K562 (cell line): Measurements from ENCODE around the gene TTLL11. TPM values are rescaled to one million over a fixed set of nuclear protein-coding genes. Genes with fewer than 3 reads are reported as not detected.

Experiments used
- ATAC-seq: fragments of 200-7000 bp; cut with Tn5 transposase; 3 replicates; pipeline ENCODE4 v1.9.1; 2020; ENCODE audit warnings: moderate library complexity
- BruUV-seq: library from RNA; stranded (reverse); fragments of 400-500 nt; replicated peaks from 2 replicates; lab custom pipeline; 2021; lab: Mats Ljungman, UMichigan
- CTCF ChIA-PET: fragments of 300-600 bp; formaldehyde crosslinking; extraction: SDS; loops from one replicate; lab custom pipeline; 2021; ENCODE audit warnings: low intra/inter-chr PET ratio; lab: Yijun Ruan, JAX
- POLR2A ChIA-PET: fragments of 300-600, 350-650 bp; sonication (Branson Sonifier 250); formaldehyde crosslinking; extraction: SDS; loops from one replicate; lab custom pipeline; 2021; ENCODE audit warnings: antibody characterized with exemption, inconsistent platforms; lab: Yijun Ruan, JAX
- DNase-seq, 4 experiments: peaks; one replicate each; pipeline versions ENCODE4 v3.0.0 to v3.0.0-alpha.2; 2011 to 2018; ENCODE audit warnings: low spot score in 3 of 4, mixed read lengths in 3 of 4; ENCODE audit errors: extremely low read depth in 1 of 4
- FAIRE-seq: peaks from 2 replicates; lab custom pipeline; 2011; peaks lifted over from hg19 to GRCh38; lab: Jason Lieb, UNC
- H2AFZ ChIP-seq: 2 replicates; pipeline ENCODE4 v1.6.0; 2011; ENCODE audit warnings: low read depth, low read length, control low read depth, inconsistent platforms
- H3K27ac ChIP-seq: fragments of 200-600 bp; 3 replicates; pipeline ENCODE4 v1.8.0; 2011; ENCODE audit warnings: low read depth, mild to moderate bottlenecking, control low read depth, inconsistent platforms, low read length, moderate library complexity, mixed read lengths; ENCODE audit errors: extremely low read depth
- H3K27me3 ChIP-seq, 2 experiments: fragments of 300-600 bp in 1 of 2; 2 replicates in 1 of 2; 3 replicates in 1 of 2; pipeline versions ENCODE4 v1.6.0 to v1.8.0; 2011; ENCODE audit warnings: inconsistent platforms in 2 of 2, low read length in 2 of 2, mild to moderate bottlenecking in 1 of 2, mixed read lengths in 1 of 2, moderate library complexity in 1 of 2; ENCODE audit not compliant: control insufficient read depth in 2 of 2, insufficient read depth in 2 of 2
- H3K36me3 ChIP-seq: fragments of 300-600 bp; 3 replicates; pipeline ENCODE4 v1.8.0; 2011; ENCODE audit warnings: mild to moderate bottlenecking, low read length, inconsistent platforms; ENCODE audit not compliant: control insufficient read depth, insufficient read depth
- H3K4me1 ChIP-seq, 2 experiments: fragments of 200-600 bp in 1 of 2; replicated peaks in 1 of 2; 2 replicates in 1 of 2; 3 replicates in 1 of 2; pipeline versions ENCODE4 v1.5.1 to v1.8.0; 2011; ENCODE audit warnings: inconsistent platforms in 2 of 2, low read length in 2 of 2, mild to moderate bottlenecking in 1 of 2, mixed read lengths in 1 of 2, moderate library complexity in 1 of 2; ENCODE audit not compliant: control insufficient read depth in 2 of 2, insufficient read depth in 2 of 2
- H3K4me2 ChIP-seq: 2 replicates; pipeline ENCODE4 v1.6.1; 2011; ENCODE audit warnings: low read length, control low read depth, inconsistent platforms, mixed read lengths; ENCODE audit not compliant: insufficient read depth
- H3K4me3 ChIP-seq: fragments of 200-600 bp; sonication (generic), shearing (Covaris generic); 2 replicates; pipeline ENCODE4 v1.5.1; 2016; ENCODE audit warnings: control low read depth, inconsistent platforms
- H3K79me2 ChIP-seq: fragments of 200-600 bp; 3 replicates; pipeline ENCODE4 v1.8.0; 2011; ENCODE audit warnings: low read length, inconsistent platforms; ENCODE audit not compliant: control insufficient read depth, insufficient read depth
- H3K9ac ChIP-seq, 2 experiments: 2 replicates each; pipeline versions ENCODE4 v1.6.0 to v1.6.1; 2011; ENCODE audit warnings: low read depth in 2 of 2, low read length in 2 of 2, control low read depth in 1 of 2, inconsistent platforms in 1 of 2, mild to moderate bottlenecking in 1 of 2, mixed read lengths in 1 of 2; ENCODE audit not compliant: insufficient read depth in 1 of 2
- H3K9me1 ChIP-seq: one replicate; pipeline ENCODE4 v1.6.0; 2011; ENCODE audit warnings: inconsistent platforms, mild to moderate bottlenecking, low read length, moderate library complexity; ENCODE audit not compliant: control insufficient read depth, insufficient read depth
- H3K9me3 ChIP-seq: replicated peaks from 2 replicates; pipeline ENCODE4 v1.5.1; 2011; ENCODE audit warnings: low read depth, low read length, inconsistent platforms; ENCODE audit not compliant: control insufficient read depth, insufficient read depth
- H4K20me1 ChIP-seq: replicated peaks from 2 replicates; pipeline ENCODE4 v1.6.1; 2011; ENCODE audit warnings: low read length, inconsistent platforms, mixed read lengths; ENCODE audit not compliant: control insufficient read depth, insufficient read depth
- CREBBP ChIP-seq: IDR thresholded peaks from one replicate; pipeline ENCODE4 v1.6.1; 2012; ENCODE audit warnings: low read depth, mild to moderate bottlenecking, control low read depth, inconsistent platforms, low read length
- DIDO1 ChIP-seq: fragments of 450-650 bp; IDR thresholded peaks from 2 replicates; pipeline ENCODE4 v1.6.1; 2016; ENCODE audit warnings: low read depth, missing biosample characterization, missing genetic modification characterization
- NR2C1 ChIP-seq, 2 experiments: fragments of 450-650 bp; IDR thresholded peaks; 2 replicates each; pipeline ENCODE4 v1.6.1; 2017; ENCODE audit warnings: mild to moderate bottlenecking in 2 of 2, antibody characterized with exemption in 1 of 2, inconsistent platforms in 1 of 2, missing compliant biosample characterization in 1 of 2, missing genetic modification characterization in 1 of 2
- SMARCC2 ChIP-seq: fragments of 450-650 bp; IDR thresholded peaks from 2 replicates; pipeline ENCODE4 v1.6.1; 2017; ENCODE audit warnings: antibody characterized with exemption, moderate library complexity, mild to moderate bottlenecking, low read depth
- SREBF2 ChIP-seq: sonication (generic); formaldehyde crosslinking; IDR thresholded peaks from 2 replicates; pipeline ENCODE4 v1.4.0; 2020; ENCODE audit warnings: mild to moderate bottlenecking, missing genetic modification reagents
- TAF1 ChIP-seq: IDR thresholded peaks from 2 replicates; pipeline ENCODE4 v1.6.1; 2011; ENCODE audit warnings: mild to moderate bottlenecking, low read length, moderate library complexity; ENCODE audit not compliant: insufficient read depth, control insufficient read depth, severe bottlenecking; ENCODE audit errors: extremely low read depth
- TGIF2 ChIP-seq: sonication (generic); formaldehyde crosslinking; IDR thresholded peaks from 2 replicates; pipeline ENCODE4 v1.8.1; 2022; ENCODE audit warnings: mild to moderate bottlenecking, missing genetic modification reagents, moderate library complexity
- XRCC5 ChIP-seq: fragments of 200-400 bp; formaldehyde crosslinking; IDR thresholded peaks from 2 replicates; pipeline ENCODE4 v1.6.1; 2017; ENCODE audit warnings: low read depth, mild to moderate bottlenecking, low read length
- WGBS: fragments of 100-300 bp; shearing (Covaris generic); methylation state at CpG from one replicate; pipeline ENCODE4 v1.1.6; 2016; ENCODE audit warnings: low coverage, mixed read lengths; ENCODE audit not compliant: insufficient coverage; ENCODE audit errors: missing lambda C conversion rate; 5-methylcytosine and 5-hydroxymethylcytosine counted together
- in situ Hi-C: fragments of 300-500 bp; cut with MboI; formaldehyde crosslinking; loops from 4 replicates; pipeline ENCODE4 v1.15.0; 2018; ENCODE audit warnings: inconsistent platforms, mixed read lengths
- intact Hi-C: fragments of 100-400 bp; cut with micrococcal nuclease; formaldehyde crosslinking; loops from 2 replicates; pipeline ENCODE4 v1.14.2; 2022
- polyA plus RNA-seq, 8 experiments: library from polyadenylated mRNA; depleted of rRNA in 4 of 8; stranded (reverse) in 5 of 8; unstranded in 3 of 8; fragments of >200 nt; fragmentation: Nextera tagmentation in 2 of 8; fragmentation: Illumina TruSeq in 1 of 8; extraction: Ambion mirVana in 2 of 8; extraction: Trizol in 1 of 8; gene quantifications; 2 replicates each; pipeline versions ENCODE4 v1.2.1 to v1.2.3, GENCODE V29; 2011 to 2014; ENCODE audit warnings: inconsistent platforms in 1 of 8, missing spikeins in 1 of 8
- total RNA-seq, 7 experiments: library from RNA; depleted of rRNA in 6 of 7; stranded (reverse); fragments of >200 nt in 6 of 7; fragmentation: Illumina TruSeq in 2 of 7; extraction: Trizol in 2 of 7; gene quantifications; 2 replicates each; pipeline versions ENCODE4 v1.2.1 to v1.2.3, GENCODE V29; 2011 to 2021; ENCODE audit warnings: low replicate concordance in 1 of 7
- TF ChIP-seq, protein P1 (sequence below): fragments of 450-650 bp; IDR thresholded peaks from 2 replicates; pipeline ENCODE4 v1.6.1; 2017; ENCODE audit warnings: antibody characterized with exemption, mild to moderate bottlenecking
- TF ChIP-seq, protein P2 (sequence below): sonication (generic); formaldehyde crosslinking; IDR thresholded peaks from 2 replicates; pipeline ENCODE4 v1.8.1; 2023; ENCODE audit warnings: mild to moderate bottlenecking, missing genetic modification reagents

TTLL11 gene
- total and polyA plus RNA-seq, 9 of the 15 experiments (the other 6 are each of a cell fraction or from before 2014, with no cell fraction given), result 0.83 to 4.4 (median 2.7) TPM

DNA sequence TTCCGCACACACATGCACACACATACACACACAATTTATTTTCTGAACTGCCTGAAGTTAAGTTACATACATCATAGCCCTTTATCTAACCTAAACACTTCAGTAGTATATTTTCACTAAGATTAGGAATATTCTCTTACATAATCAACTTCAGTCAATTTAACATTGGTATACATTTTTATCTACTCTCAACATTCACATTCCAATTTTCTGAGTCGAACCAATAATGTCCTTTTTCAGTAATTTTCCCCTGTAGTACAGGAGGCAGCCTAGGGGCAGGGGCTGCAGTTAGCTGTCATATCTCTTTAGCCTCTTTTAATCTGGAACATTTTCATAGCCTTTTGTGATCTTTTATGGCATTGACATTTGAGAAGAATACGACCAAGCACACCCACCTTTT, 291.5 kb downstream of the TTLL11 start (continued):
- TF ChIP-seq XRCC5 (no peak), DIDO1 (tag) (no peak)

DNA sequence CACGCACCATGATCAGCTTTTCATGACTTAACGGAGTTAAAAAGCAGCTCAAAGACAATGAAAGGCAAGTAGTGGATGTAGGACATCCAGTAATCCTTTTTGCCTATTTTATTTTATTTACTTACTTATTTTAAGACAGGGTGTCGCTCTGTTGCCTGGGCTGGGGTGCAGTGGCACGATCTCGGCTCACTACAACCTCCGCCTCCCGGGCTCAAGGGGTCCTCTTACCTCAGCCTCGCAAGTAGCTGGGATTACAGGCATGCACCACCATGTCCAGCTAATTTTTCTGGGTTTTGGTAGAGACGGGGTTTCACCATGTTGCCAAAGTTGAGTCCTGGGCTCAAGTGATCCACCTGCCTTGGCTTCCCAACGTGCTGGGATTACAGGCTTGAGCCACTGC, 292.7 kb downstream of the TTLL11 start:
- TF ChIP-seq, protein P1, sequence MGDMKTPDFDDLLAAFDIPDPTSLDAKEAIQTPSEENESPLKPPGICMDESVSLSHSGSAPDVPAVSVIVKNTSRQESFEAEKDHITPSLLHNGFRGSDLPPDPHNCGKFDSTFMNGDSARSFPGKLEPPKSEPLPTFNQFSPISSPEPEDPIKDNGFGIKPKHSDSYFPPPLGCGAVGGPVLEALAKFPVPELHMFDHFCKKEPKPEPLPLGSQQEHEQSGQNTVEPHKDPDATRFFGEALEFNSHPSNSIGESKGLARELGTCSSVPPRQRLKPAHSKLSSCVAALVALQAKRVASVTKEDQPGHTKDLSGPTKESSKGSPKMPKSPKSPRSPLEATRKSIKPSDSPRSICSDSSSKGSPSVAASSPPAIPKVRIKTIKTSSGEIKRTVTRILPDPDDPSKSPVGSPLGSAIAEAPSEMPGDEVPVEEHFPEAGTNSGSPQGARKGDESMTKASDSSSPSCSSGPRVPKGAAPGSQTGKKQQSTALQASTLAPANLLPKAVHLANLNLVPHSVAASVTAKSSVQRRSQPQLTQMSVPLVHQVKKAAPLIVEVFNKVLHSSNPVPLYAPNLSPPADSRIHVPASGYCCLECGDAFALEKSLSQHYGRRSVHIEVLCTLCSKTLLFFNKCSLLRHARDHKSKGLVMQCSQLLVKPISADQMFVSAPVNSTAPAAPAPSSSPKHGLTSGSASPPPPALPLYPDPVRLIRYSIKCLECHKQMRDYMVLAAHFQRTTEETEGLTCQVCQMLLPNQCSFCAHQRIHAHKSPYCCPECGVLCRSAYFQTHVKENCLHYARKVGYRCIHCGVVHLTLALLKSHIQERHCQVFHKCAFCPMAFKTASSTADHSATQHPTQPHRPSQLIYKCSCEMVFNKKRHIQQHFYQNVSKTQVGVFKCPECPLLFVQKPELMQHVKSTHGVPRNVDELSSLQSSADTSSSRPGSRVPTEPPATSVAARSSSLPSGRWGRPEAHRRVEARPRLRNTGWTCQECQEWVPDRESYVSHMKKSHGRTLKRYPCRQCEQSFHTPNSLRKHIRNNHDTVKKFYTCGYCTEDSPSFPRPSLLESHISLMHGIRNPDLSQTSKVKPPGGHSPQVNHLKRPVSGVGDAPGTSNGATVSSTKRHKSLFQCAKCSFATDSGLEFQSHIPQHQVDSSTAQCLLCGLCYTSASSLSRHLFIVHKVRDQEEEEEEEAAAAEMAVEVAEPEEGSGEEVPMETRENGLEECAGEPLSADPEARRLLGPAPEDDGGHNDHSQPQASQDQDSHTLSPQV, result no peak
- TF ChIP-seq SMARCC2 (no peak), NR2C1 (IDR thresholded peaks at IDR 0.05) (no peak), NR2C1 (tag; IDR thresholded peaks at IDR 0.05) (no peak), TAF1 (no peak), CREBBP (no peak), SREBF2 (CRISPR knock-in tag) (no peak), TGIF2 (CRISPR knock-in tag) (no peak)
- TF ChIP-seq, protein P2, sequence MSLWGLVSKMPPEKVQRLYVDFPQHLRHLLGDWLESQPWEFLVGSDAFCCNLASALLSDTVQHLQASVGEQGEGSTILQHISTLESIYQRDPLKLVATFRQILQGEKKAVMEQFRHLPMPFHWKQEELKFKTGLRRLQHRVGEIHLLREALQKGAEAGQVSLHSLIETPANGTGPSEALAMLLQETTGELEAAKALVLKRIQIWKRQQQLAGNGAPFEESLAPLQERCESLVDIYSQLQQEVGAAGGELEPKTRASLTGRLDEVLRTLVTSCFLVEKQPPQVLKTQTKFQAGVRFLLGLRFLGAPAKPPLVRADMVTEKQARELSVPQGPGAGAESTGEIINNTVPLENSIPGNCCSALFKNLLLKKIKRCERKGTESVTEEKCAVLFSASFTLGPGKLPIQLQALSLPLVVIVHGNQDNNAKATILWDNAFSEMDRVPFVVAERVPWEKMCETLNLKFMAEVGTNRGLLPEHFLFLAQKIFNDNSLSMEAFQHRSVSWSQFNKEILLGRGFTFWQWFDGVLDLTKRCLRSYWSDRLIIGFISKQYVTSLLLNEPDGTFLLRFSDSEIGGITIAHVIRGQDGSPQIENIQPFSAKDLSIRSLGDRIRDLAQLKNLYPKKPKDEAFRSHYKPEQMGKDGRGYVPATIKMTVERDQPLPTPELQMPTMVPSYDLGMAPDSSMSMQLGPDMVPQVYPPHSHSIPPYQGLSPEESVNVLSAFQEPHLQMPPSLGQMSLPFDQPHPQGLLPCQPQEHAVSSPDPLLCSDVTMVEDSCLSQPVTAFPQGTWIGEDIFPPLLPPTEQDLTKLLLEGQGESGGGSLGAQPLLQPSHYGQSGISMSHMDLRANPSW (CRISPR knock-in tag), result no peak
- in situ Hi-C loops, result no loop called here
- CTCF ChIA-PET, result no interaction called here

More for the DNA sequence above, 292.7 kb downstream of the TTLL11 start:
- FAIRE-seq, result no peak
- DNase-seq, result no peak
- POLR2A ChIA-PET, result no interaction called here
- no TSS peak for BruUV-seq
- intact Hi-C loops, result no loop called here
- H3K9ac ChIP-seq, result no peak overlapping the region
- H3K4me2 ChIP-seq, result no peak overlapping the region
- H3K36me3 ChIP-seq, result no peaks in the 10 kb centered on the region
- no peak overlapping the region for H3K27ac ChIP-seq
- no peaks in the 10 kb centered on the region for H3K9me3 ChIP-seq
- no peak overlapping the region for H3K4me3 ChIP-seq
- H3K9me1 ChIP-seq, result no peaks in the 10 kb centered on the region
- H3K4me1 ChIP-seq, result no peaks in the 10 kb centered on the region
- WGBS, result 1% methylated on average over 10 of the region's 10 CpGs
- no peaks in the 10 kb centered on the region for H4K20me1 ChIP-seq
- H3K27me3 ChIP-seq, result peaks cover 12% of the 10 kb centered on the region in 2 experiments; a peak in 4 of 5 replicates
- H2AFZ ChIP-seq, result no peak overlapping the region
- no peaks in the 10 kb centered on the region for H3K79me2 ChIP-seq
- ATAC-seq, result no peak
